ENCODE measurements around the gene TXNDC5. TPM values are rescaled to one million over a fixed set of nuclear protein-coding genes. Genes with fewer than 3 reads are reported as not detected.
"Not testable (repeated sequence)": the region's sequence is repeated elsewhere in the genome, so short reads cannot be mapped to it uniquely, and the experiment has no call there.

TXNDC5 gene
- total RNA-seq, 6 experiments from 2014 or later = 226 to 280 (median 258) TPM

GRCh38 chr6:7896465-7896987, 14.1 kb downstream of the TXNDC5 start:
- no peak for TF ChIP-seq CTCF (IDR thresholded peaks at IDR 0.05)
- H3K27ac Mint-ChIP-seq = no peak overlapping the region
- H3K4me3 Mint-ChIP-seq = no peak overlapping the region
- no peaks in the 10 kb centered on the region for H3K9me3 Mint-ChIP-seq
- H3K27me3 Mint-ChIP-seq (ENCODE audit: insufficient read depth) = no peaks in the 10 kb centered on the region; the same call in 1 of the 2 replicates
- peaks cover 35% of the 10 kb centered on the region for H3K36me3 Mint-ChIP-seq (ENCODE audit: low read depth)
- no peaks in the 10 kb centered on the region for H3K4me1 Mint-ChIP-seq (ENCODE audit: low read depth)
- no peak for DNase-seq

GRCh38 chr6:7895125-7895423, 15.5 kb downstream of the TXNDC5 start:
- no peak for DNase-seq
- Mint-ChIP-seq H3K4me1 (ENCODE audit: low read depth) (no peaks in the 10 kb centered on the region), H3K9me3 (no peaks in the 10 kb centered on the region), H3K27me3 (ENCODE audit: insufficient read depth) (no peaks in the 10 kb centered on the region; the same call in 1 of the 2 replicates), H3K36me3 (ENCODE audit: low read depth) (peaks cover 37% of the 10 kb centered on the region), H3K4me3 (no peak overlapping the region), H3K27ac (no peak overlapping the region)
- no peak for TF ChIP-seq CTCF (IDR thresholded peaks at IDR 0.05)

- H3K27ac Mint-ChIP-seq = no peak overlapping the region
- no peaks in the 10 kb centered on the region for H3K4me1 Mint-ChIP-seq (ENCODE audit: low read depth)
- no peaks in the 10 kb centered on the region for H3K9me3 Mint-ChIP-seq
- H3K4me3 Mint-ChIP-seq = no peak overlapping the region
- H3K36me3 Mint-ChIP-seq (ENCODE audit: low read depth) = peaks cover 37% of the 10 kb centered on the region
- DNase-seq = no peak
- no peaks in the 10 kb centered on the region; the same call in 1 of the 2 replicates for H3K27me3 Mint-ChIP-seq (ENCODE audit: insufficient read depth)
- TF ChIP-seq CTCF (IDR thresholded peaks at IDR 0.05) = no peak
These were observed 16.1 kb downstream of the TXNDC5 start for GRCh38 chr6:7894262-7895124.

- TF ChIP-seq CTCF (IDR thresholded peaks at IDR 0.05) = no peak
- H3K36me3 Mint-ChIP-seq (ENCODE audit: low read depth) = peaks cover 31% of the 10 kb centered on the region
- DNase-seq = no peak
- H3K27ac Mint-ChIP-seq = no peak overlapping the region
- no peaks in the 10 kb centered on the region for H3K4me1 Mint-ChIP-seq (ENCODE audit: low read depth)
- no peaks in the 10 kb centered on the region; the same call in 1 of the 2 replicates for H3K27me3 Mint-ChIP-seq (ENCODE audit: insufficient read depth)
- no peak overlapping the region for H3K4me3 Mint-ChIP-seq
- no peaks in the 10 kb centered on the region for H3K9me3 Mint-ChIP-seq
These were observed 17.2 kb downstream of the TXNDC5 start for GRCh38 chr6:7893342-7893741.

GRCh38 chr6:7892367-7892766, 18.2 kb downstream of the TXNDC5 start:
- not testable (repeated sequence) for H3K27ac Mint-ChIP-seq; H3K9me3 Mint-ChIP-seq; H3K4me3 Mint-ChIP-seq; DNase-seq; H3K27me3 Mint-ChIP-seq (ENCODE audit: insufficient read depth); H3K4me1 Mint-ChIP-seq (ENCODE audit: low read depth)
- peaks cover 30% of the 10 kb centered on the region; the same call in 1 of the 2 replicates for H3K36me3 Mint-ChIP-seq (ENCODE audit: low read depth)

Measured in HFFc6 (cell line).